ENCODE data around the gene LCE1D.

The LCE1D gene

GRCh38 chr1:152817309-152817708 is 20.8 kb downstream of the LCE1D start:
- DNase-seq (ENCODE audit: low spot score), result no peak

- no peak for DNase-seq (ENCODE audit: low spot score)
Measured at GRCh38 chr1:152823294-152823693, 26.8 kb downstream of the LCE1D start.

DNA sequence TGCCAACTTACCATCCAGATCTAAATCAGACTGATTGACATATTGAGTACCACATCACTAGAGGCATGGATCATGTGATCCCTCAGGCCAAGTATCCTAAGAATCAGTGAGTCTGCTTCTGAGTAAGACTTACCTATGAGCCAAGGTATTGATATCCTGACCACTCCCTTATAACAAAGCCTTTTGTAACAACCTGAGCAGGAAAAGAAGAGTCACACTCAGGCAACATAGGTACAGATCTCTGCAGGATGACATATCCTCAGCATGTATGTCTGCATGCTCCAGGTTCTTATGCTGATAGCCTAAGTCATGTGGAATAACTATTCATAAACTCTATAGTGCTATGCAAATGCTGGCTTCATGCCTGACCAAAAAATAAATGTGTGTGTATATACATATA is 28.4 kb downstream of the LCE1D start:
- DNase-seq (ENCODE audit: low spot score), result no peak

- no peak for DNase-seq (ENCODE audit: low spot score)
Measured at GRCh38 chr1:152827173-152827572, 30.7 kb downstream of the LCE1D start, which contains the start of gene LCE1A. TSS of gene LCE1A (plus strand) at chr1:152827473. CDS start at chr1:152827473, 0 bp downstream.

- DNase-seq (ENCODE audit: low spot score), result no peak
Measured at GRCh38 chr1:152836870-152837269, 40.3 kb downstream of the LCE1D start.

- no peak for DNase-seq (ENCODE audit: low spot score)
Measured at GRCh38 chr1:152842556-152842955, 46.0 kb downstream of the LCE1D start, which contains the start of gene LCE6A. TSS of gene LCE6A (plus strand) at chr1:152842856. CDS start at chr1:152843521, 665 bp downstream.

Data from AG08396 (cell line).